Measurements from ENCODE around the gene USP21. TPM values are rescaled to one million over a fixed set of nuclear protein-coding genes. Genes with fewer than 3 reads are reported as not detected.

USP21 gene, protein sequence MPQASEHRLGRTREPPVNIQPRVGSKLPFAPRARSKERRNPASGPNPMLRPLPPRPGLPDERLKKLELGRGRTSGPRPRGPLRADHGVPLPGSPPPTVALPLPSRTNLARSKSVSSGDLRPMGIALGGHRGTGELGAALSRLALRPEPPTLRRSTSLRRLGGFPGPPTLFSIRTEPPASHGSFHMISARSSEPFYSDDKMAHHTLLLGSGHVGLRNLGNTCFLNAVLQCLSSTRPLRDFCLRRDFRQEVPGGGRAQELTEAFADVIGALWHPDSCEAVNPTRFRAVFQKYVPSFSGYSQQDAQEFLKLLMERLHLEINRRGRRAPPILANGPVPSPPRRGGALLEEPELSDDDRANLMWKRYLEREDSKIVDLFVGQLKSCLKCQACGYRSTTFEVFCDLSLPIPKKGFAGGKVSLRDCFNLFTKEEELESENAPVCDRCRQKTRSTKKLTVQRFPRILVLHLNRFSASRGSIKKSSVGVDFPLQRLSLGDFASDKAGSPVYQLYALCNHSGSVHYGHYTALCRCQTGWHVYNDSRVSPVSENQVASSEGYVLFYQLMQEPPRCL
- 5.4 and 5.7 TPM in 2 replicates for total RNA-seq

DNA sequence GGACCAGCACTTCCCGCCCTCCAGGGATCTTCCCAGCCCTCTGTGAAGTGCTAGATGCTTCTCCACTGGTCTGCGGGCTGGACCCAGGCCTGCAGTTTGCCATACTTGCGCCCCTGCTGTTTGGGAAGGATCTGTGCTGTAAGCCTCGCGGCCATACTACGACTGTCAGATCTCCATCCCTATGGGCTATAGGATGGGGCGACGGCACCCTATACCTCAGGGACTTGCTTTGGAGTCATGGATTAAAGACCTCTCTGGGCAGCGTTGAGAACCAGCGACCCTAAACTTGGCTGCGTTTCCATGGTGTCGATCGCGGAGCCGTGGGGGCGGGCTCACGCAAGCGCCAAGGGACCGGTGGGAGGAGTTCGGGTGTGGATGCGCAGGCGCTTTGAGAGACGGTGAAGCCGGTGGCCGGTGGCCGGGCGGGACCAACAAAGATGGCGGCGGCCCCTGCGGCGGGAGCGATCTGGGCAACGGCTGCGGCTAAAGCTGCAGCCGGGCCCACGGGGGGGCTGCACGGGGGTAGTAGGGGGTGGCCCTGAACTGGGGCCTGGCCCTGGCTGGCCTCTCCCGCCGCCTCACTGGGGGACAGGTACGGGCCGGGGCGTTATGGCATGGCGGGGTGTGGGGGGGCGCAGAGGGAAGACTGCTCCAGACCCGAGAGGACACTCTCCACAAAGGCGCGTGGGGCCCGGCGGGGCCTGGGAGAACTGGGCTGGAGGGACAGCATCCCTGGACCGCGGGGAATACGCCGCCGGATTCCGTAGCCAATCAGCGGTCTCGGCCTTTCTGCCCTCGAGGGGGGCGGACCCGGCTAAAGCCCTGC is at the start of gene USP21:
Gene USP21 (plus strand): TSS at position 414 of the 826 bp plus-strand sequence. CDS start 1,141 bp downstream, outside the sequence.

DNA sequence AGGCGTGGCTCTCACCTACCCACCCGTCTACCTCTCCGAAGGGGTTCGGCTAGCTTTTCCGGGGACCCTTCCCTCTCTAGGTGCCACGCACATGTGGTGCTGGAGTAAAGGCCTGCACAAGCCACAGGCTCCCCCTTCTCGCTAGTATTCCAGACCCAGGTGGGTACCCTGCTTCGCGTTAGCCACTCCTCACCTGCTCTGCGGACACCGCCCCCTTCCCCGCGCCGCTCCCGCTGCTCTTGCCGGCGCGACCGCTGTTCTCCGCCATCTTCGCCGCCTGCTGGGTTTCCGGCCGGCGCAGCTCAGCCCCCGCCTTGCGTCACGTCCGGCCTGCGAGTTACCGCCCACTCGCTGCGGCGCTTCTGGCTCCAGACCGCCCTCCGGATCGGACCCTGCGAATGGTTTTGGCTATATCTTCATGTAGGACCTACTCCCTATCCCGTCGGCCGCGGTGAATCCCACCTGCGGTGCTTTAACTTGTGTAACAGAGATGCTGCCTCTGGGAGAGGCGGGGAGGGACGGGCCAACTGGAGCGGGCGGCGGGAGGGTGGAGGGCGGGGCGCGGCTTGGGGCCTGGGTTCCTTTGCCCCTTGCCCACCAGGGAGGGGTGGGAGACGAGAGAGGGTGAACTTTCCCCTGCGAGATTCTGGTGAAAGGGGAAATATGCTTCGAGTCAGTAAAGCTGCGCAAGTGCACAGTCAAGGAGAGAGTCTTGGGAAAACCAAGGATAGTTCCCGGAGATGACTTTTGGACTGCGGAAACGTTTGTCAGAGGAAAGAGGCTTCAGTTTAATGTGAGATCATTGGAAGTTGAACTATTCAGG is 41.3 kb upstream of the USP21 start, which contains the start of the genes NIT1 and PFDN2:
Gene NIT1 (plus strand): TSS at position 347 of the 823 bp plus-strand sequence. CDS start 72 bp downstream, at position 419.
Gene PFDN2 (minus strand): TSS at position 279 of the 823 bp plus-strand sequence. CDS start 11 bp downstream, at position 268.

DNA sequence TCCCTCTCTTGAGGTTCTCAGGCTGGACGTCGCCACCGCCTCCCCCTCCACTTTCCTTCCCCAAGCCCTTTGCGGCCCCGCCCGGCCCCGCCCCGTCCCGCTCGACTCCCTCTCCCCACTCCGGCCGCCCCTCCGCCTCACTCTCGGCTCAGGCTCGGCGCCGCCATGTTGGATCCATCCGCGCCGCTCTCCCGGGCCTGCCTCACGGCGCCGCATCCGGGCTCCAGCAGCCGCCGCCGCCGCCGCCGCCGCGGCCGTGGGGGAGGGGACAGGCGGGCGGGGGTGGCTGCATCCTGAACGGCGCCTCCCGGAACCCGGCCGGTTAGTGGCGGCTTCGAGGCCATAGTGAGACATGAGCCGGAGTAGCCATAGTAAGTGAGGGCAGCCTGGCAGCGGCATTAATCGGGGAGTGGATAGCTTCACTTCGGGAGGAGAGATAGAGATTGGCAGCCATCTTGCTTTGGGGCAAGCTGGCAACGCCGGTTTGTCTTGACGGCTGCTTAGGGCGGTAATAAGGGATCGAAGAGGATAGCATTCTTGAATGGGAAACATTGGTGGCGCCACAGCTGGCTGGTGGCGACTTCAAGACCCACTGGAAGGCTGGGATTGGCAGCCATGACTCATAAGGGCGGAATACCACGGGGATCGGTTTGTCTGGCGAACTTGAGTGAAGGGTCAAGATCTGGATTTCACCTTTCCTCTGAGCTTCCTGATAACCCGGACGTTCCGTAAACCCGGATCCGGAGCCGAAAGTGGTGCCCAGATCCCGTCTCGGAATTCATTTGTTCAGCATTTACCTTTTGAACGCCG is 26.7 kb upstream of the USP21 start, which contains the start of gene DEDD:
Gene DEDD (minus strand): TSS at position 258 of the 810 bp plus-strand sequence. CDS start 8,205 bp downstream, outside the sequence.

DNA sequence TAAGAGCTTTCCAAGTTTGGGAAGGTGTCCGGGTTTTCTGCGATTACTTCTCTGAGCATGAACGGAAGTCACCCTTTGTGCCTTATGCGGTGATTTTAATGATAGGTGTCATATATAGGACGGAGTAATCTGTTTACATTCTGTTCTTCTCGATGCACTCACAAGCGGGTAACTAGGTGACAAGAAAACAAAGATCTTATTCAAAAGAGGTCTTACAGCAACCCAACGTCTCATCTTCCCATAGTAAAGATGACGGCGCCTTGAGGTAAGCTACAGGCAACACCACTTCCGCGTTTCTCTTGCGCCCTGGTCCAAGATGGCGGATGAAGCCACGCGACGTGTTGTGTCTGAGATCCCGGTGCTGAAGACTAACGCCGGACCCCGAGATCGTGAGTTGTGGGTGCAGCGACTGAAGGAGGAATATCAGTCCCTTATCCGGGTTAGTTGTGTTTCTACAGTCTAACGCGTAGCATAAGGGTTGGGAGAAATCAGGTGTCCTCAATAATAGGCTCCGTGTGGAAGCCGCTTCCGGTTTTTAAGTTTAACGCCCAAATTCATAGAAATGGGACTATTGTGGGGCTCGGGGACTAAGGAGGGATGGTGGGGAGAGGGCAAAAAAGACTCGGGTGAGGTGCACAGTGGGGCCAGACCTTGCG is 5.5 kb upstream of the USP21 start, which contains the start of gene UFC1:
Gene UFC1 (plus strand): TSS at position 297 of the 656 bp plus-strand sequence. CDS start 20 bp downstream, at position 317.

DNA sequence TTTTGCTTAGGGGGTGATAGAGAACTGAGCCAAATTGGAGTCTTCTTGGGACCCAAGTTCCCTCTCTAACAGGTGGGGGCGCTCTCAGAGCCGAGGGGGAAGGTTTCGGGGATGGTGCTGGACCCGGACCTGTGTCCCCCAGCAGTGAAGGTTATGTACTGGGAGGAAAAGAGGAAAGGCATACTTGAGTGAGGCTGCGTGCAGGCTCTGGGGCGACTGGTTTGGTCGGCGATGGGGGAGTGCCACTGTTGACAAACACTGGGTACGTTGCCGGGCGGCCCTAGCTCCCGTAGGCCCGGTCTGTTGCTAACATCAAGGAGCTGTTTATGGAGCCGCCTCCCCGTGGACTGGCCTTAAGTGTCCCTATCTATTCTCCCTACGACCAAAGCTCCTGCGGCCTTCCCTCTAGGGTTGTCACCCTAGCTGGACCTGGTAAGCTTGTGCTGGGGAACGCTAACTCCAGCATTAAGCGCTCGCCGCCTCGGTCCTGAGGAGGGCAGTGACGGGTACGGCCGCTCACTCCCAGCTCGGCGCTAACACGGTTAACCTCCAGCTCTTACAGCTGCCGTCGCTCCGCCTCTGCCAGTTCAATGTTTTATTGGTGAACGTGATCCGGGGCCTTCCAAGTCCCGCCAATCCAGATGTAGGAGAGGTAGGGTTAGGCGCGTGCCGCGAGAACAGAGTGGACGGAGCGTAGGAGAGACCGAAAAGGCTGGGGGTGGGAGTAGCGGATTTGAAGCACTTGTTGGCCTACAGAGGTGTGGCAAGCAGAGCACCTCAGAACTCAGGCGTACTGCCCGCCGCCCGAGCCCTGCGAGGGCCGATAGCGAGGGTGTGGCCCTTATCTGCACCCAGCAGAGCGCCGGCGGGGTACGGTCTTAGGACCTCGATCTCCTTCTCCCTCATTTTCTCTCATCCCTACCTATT is 6.7 kb downstream of the USP21 start, which contains the start of gene PPOX:
Gene PPOX (plus strand): TSS at position 685 of the 927 bp plus-strand sequence. CDS start 422 bp downstream, outside the sequence.

DNA sequence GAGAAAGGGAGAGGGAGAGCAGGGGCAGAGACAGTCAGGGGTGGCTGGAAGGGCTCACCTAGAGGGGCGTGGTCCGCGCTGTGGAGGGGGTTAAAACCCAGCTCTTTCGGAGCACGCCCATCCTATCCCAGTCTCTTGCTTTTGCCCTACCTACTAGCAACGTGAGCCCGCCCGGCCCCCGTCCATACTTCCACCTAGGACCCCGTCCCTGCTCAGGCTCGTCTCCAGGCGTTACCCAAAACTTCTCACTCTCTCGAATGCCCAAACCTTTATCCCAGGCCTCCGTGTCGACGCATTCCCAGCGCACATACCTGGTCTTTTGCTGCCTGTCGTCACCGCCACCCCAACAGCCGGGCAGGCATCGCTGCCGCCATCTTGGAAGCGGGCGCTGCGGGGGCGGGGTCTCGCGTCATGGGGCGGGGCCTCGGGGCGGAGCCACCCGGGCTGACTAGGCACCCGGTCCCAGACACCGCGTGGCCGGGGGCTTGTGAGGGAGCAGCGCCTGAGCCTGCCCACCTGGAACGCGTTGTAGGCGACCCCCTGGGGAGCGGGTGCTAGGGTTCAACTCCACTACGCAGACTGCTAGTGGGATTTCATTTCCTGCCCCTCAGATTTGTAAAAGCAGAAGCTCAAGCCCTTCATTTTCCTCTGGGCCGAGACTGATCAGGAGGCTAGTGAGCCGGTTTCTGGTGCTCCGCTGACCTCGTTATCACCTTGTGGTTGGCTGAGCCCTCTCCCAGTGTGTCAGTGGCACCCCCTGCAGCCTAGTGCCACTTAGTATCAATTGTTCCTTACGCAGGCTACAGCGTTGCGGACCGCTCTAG is 18.0 kb downstream of the USP21 start, which contains the start of gene B4GALT3:
Gene B4GALT3 (minus strand): TSS at position 396 of the 824 bp plus-strand sequence. CDS start 1,447 bp downstream, outside the sequence.

DNA sequence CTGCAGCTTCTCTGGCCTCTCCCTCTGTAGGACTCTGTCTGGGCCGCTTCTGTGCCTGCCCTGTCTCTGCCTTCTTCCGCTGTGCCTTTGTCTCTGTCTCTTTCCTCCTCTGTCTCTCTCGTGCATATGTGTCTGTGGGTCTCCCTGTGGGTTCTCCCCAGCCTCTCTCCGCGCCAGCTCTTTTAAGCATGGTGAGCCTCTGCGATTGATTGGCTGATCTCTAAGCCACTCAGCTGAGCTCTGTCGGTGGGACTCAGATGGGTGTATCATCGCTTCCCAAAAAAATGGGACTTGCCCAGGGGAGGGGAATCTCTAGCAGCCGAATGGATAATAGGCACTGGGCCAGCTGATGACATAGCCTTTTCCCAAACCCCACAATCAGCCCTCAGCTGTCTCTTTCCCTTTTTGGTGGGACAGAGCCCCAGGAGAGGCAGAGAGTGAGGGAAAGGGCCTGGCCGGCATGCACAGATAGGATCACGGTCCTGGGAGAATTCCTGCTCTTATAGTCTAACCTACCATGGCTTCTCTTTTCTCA is 39.7 kb downstream of the USP21 start, which contains the start of gene ADAMTS4:
Gene ADAMTS4 (minus strand): TSS at position 158 of the 535 bp plus-strand sequence. CDS start 427 bp downstream, outside the sequence.

DNA sequence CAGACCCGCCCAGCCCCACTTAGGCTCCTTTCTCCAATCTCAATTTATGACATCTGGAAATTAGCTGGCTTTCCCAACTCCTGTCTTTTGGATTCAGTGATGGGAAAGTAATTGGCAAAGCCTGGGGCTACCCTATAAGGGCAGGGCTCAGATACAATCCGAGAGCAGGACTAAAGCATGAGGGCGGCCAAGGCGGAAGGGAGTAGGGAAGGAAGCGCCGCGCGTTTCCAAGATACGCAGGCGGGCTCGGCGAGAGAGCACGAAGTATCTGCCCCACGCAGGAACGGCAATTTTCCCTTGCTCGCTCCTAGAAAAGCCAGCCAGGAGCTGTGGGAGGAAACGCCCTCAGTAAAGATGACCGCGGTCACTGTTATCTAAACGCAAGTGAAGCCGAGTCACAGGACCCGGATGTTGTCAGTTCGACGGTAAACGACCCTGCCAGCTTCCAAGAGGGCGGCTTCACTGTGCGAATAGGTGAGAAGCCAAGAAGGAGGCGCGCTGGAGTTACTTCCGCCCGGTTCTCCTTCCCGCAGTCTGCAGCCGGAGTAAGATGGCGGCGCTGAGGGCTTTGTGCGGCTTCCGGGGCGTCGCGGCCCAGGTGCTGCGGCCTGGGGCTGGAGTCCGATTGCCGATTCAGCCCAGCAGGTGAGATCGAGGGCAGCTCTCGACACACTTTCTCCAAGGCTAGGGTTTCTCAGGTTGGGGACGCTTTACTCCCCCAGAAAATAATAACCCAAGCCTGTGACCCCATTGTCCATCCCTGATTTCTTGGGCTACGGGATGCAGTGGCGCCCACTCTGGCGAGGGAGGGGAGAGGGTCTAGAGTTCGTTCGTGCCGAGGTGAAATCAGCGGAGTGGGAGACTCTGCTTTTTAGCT is 42.8 kb downstream of the USP21 start, which contains the start of gene NDUFS2:
Gene NDUFS2 (plus strand): TSS at position 532 of the 877 bp plus-strand sequence. CDS start 19 bp downstream, at position 551.

DNA sequence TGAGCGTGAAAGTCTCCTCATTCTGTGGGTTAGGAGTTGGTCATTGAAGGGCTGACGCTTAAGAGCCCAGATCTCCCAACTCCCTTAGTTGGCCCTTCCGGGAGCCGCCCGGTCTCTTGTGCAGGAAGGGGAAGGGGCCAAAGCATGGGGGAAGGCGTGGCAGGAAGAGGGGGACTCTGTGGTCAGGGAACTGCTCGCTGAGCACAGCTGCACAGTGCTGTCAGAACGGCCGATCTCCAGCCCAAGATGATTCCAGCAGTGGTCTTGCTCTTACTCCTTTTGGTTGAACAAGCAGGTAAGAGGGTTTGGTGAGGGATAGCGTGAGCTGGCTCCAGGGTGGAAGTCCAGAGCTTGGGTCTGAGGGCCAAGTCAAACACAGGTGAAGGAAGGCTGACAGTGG is 55.8 kb downstream of the USP21 start, which contains the start of gene FCER1G:
Gene FCER1G (plus strand): TSS at position 220 of the 400 bp plus-strand sequence. CDS start 27 bp downstream, at position 247.

Small RNA genes within 50 kb of the gene (small RNA-seq; reads per million reads assigned to genes)
- gene RF01225, result not detected

Other genes starting within 250 kb of the USP21 start
- not detected in 2 replicates for gene ITLN2, start 204.7 kb upstream of the USP21 start, total RNA-seq
- 0.78 and 0.86 TPM in 2 replicates for gene F11R, start 138.3 kb upstream of the USP21 start, total RNA-seq
- 5.6 and 6.1 TPM in 2 replicates for gene TSTD1, start 120.5 kb upstream of the USP21 start, total RNA-seq
- 45.6 and 49.1 TPM in 2 replicates for gene USF1, start 113.5 kb upstream of the USP21 start, total RNA-seq
- under 0.01 TPM in 1 of 2 replicates, not detected in the other for gene ARHGAP30, start 89.6 kb upstream of the USP21 start, total RNA-seq
- 0.13 TPM in 1 of 2 replicates, not detected in the other for gene NECTIN4, start 69.9 kb upstream of the USP21 start, total RNA-seq
- 1.4 TPM in 2 replicates for gene KLHDC9, start 61.1 kb upstream of the USP21 start, total RNA-seq
- 22.2 and 23.6 TPM in 2 replicates for gene PFDN2, start 41.5 kb upstream of the USP21 start, total RNA-seq
- 19.1 and 21.4 TPM in 2 replicates for gene NIT1, start 41.4 kb upstream of the USP21 start, total RNA-seq
- 28.6 and 33.5 TPM in 2 replicates for gene DEDD, start 26.8 kb upstream of the USP21 start, total RNA-seq
- gene UFC1, start 5.5 kb upstream of the USP21 start, total RNA-seq, result 133 TPM in 2 replicates
- gene PPOX, start 6.9 kb downstream of the USP21 start, total RNA-seq, result 6.8 and 10.2 TPM in 2 replicates
- 11.2 and 16.2 TPM in 2 replicates for gene B4GALT3, start 18.0 kb downstream of the USP21 start, total RNA-seq
- gene ADAMTS4, start 39.6 kb downstream of the USP21 start, total RNA-seq, result 0.43 and 0.52 TPM in 2 replicates
- 63.6 and 75.3 TPM in 2 replicates for gene NDUFS2, start 42.9 kb downstream of the USP21 start, total RNA-seq
- not detected in 2 replicates for gene FCER1G, start 55.8 kb downstream of the USP21 start, total RNA-seq
- gene APOA2, start 64.1 kb downstream of the USP21 start, total RNA-seq, result not detected in 2 replicates
- 7.5 and 9.4 TPM in 2 replicates for gene TOMM40L, start 66.6 kb downstream of the USP21 start, total RNA-seq
- gene NR1I3, start 78.7 kb downstream of the USP21 start, total RNA-seq, result not detected in 2 replicates
- not detected in 2 replicates for gene PCP4L1, start 99.2 kb downstream of the USP21 start, total RNA-seq
- gene MPZ, start 150.5 kb downstream of the USP21 start, total RNA-seq, result 0.65 and 1.8 TPM in 2 replicates
- gene SDHC, start 154.9 kb downstream of the USP21 start, total RNA-seq, result 24.7 and 61.3 TPM in 2 replicates
- not detected in 2 replicates for gene CFAP126, start 208.4 kb downstream of the USP21 start, total RNA-seq

All from articular chondrocyte of knee joint (primary cell).